Suprapubic skin (tissue), 4 donors: ENCODE data around the gene CCDC170. TPM values are rescaled to one million over a fixed set of nuclear protein-coding genes. Genes with fewer than 3 reads are reported as not detected.

Experiments used
- DNase-seq, 2 donors: peaks; one replicate each; pipeline ENCODE4 v3.0.0-alpha.2; 2019; ENCODE audit warnings: low spot score in 2 of 2
- H3K27ac ChIP-seq: fragments of 200-600 bp; sonication (generic); one replicate; pipeline ENCODE4 v1.5.1; 2019
- H3K27me3 ChIP-seq: fragments of 200-600 bp; sonication (generic); one replicate; pipeline ENCODE4 v1.5.1; 2019
- H3K36me3 ChIP-seq: fragments of 200-600 bp; sonication (generic); one replicate; pipeline ENCODE4 v1.5.1; 2019
- H3K4me1 ChIP-seq: fragments of 200-600 bp; sonication (generic); one replicate; pipeline ENCODE4 v1.5.1; 2019
- H3K4me3 ChIP-seq: fragments of 200-600 bp; sonication (generic); one replicate; pipeline ENCODE4 v1.5.1; 2019; ENCODE audit warnings: mild to moderate bottlenecking
- H3K9me3 ChIP-seq: fragments of 200-600 bp; sonication (generic); one replicate; pipeline ENCODE4 v1.5.1; 2019
- CTCF ChIP-seq, 2 donors: fragments of 200-600 bp in 1 of 2; fragments of 450-650 bp in 1 of 2; sonication (generic) in 1 of 2; IDR thresholded peaks; one replicate each; pipeline ENCODE4 v1.5.1; 2016 to 2019; ENCODE audit warnings: antibody characterized with exemption in 2 of 2, mild to moderate bottlenecking in 1 of 2, moderate library complexity in 1 of 2
- EP300 ChIP-seq: sonication (generic); formaldehyde crosslinking; IDR thresholded peaks from one replicate; pipeline ENCODE4 v1.6.1; 2017; ENCODE audit warnings: antibody characterized with exemption
- POLR2A ChIP-seq, 2 donors: fragments of 450-650 bp; IDR thresholded peaks; one replicate each; pipeline ENCODE4 v1.6.1; 2017; ENCODE audit warnings: antibody characterized with exemption in 2 of 2, mild to moderate bottlenecking in 2 of 2, moderate library complexity in 2 of 2
- POLR2AphosphoS5 ChIP-seq, 3 donors: sonication (generic); formaldehyde crosslinking; IDR thresholded peaks; one replicate each; pipeline ENCODE4 v1.6.1; 2017; ENCODE audit warnings: antibody characterized with exemption in 3 of 3
- WGBS: methylation state at CpG from one replicate; pipeline ENCODE4 v1.1.5; 2018; 5-methylcytosine and 5-hydroxymethylcytosine counted together
- total RNA-seq, 4 donors: library from RNA; depleted of rRNA; stranded (reverse); fragments of >200 nt; gene quantifications; one replicate each; pipeline ENCODE4 v1.1.0, GENCODE V29; 2016

Gene CCDC170
- total RNA-seq, 4 donors from 2014 or later: 0.16 to 0.89 (median 0.24) TPM

- 90% methylated on average over 3 of the region's 3 CpGs for WGBS
- no peaks in the 10 kb centered on the region for H3K36me3 ChIP-seq
- H3K9me3 ChIP-seq: no peaks in the 10 kb centered on the region
- no peak overlapping the region for H3K4me3 ChIP-seq
- H3K27ac ChIP-seq: no peak overlapping the region
- DNase-seq: no peak
- TF ChIP-seq POLR2AphosphoS5 (IDR thresholded peaks at IDR 0.05) (no peak), POLR2A (IDR thresholded peaks at IDR 0.05) (no peak), CTCF (IDR thresholded peaks at IDR 0.05) (no peak), EP300 (no peak)
- H3K4me1 ChIP-seq: no peaks in the 10 kb centered on the region
- no peaks in the 10 kb centered on the region for H3K27me3 ChIP-seq
Observed at GRCh38 chr6:151634336-151634720, 140.5 kb downstream of the CCDC170 start.

- H3K4me3 ChIP-seq: no peak overlapping the region
- TF ChIP-seq EP300 (no peak), POLR2A (IDR thresholded peaks at IDR 0.05) (no peak), CTCF (IDR thresholded peaks at IDR 0.05) (no peak), POLR2AphosphoS5 (IDR thresholded peaks at IDR 0.05) (no peak)
- no peaks in the 10 kb centered on the region for H3K36me3 ChIP-seq
- no peaks in the 10 kb centered on the region for H3K27me3 ChIP-seq
- 75% methylated on average over 3 of the region's 3 CpGs for WGBS
- H3K4me1 ChIP-seq: no peaks in the 10 kb centered on the region
- H3K27ac ChIP-seq: no peak overlapping the region
- no peaks in the 10 kb centered on the region for H3K9me3 ChIP-seq
- DNase-seq: no peak
Observed at GRCh38 chr6:151635741-151636140, 141.9 kb downstream of the CCDC170 start.

DNA sequence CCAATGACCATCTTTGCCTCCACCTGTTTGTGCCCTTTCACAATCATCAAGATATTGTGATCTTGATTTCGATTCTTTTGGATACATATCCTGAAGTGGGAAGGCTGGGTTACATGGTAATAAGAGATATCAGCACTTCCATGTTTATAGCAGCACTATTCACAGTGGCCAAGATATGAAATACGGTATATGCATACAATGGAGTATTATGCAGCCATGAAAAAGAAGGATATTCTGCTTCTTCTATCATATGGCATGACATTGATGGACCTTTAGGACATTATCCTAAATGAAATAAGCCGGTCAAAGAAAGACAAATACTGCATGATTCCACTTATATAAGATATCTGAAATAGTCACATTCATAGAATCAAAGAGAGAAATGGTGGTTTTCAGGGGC, 144.0 kb downstream of the CCDC170 start:
- Histone ChIP-seq H3K4me1 (no peaks in the 10 kb centered on the region), H3K36me3 (no peaks in the 10 kb centered on the region), H3K9me3 (no peaks in the 10 kb centered on the region), H3K27ac (no peak overlapping the region), H3K27me3 (no peaks in the 10 kb centered on the region), H3K4me3 (no peak overlapping the region)
- DNase-seq: no peak
- TF ChIP-seq POLR2AphosphoS5 (IDR thresholded peaks at IDR 0.05) (no peak), EP300 (no peak), POLR2A (IDR thresholded peaks at IDR 0.05) (no peak), CTCF (IDR thresholded peaks at IDR 0.05) (no peak)
- 96% methylated on average over 3 of the region's 3 CpGs for WGBS

GRCh38 chr6:151639750-151640149, 145.9 kb downstream of the CCDC170 start:
- H3K36me3 ChIP-seq: no peaks in the 10 kb centered on the region
- no peak for DNase-seq
- no peak overlapping the region for H3K27ac ChIP-seq
- H3K27me3 ChIP-seq: no peaks in the 10 kb centered on the region
- no peaks in the 10 kb centered on the region for H3K4me1 ChIP-seq
- no peak for TF ChIP-seq EP300
- H3K4me3 ChIP-seq: no peak overlapping the region
- WGBS: 85% methylated on average over 1 of the region's 1 CpG
- H3K9me3 ChIP-seq: no peaks in the 10 kb centered on the region

GRCh38 chr6:151641028-151641427, 147.2 kb downstream of the CCDC170 start:
- H3K36me3 ChIP-seq: no peaks in the 10 kb centered on the region
- H3K27me3 ChIP-seq: no peaks in the 10 kb centered on the region
- H3K9me3 ChIP-seq: no peaks in the 10 kb centered on the region
- no peak overlapping the region for H3K4me3 ChIP-seq
- DNase-seq: no peak
- no peak overlapping the region for H3K27ac ChIP-seq
- TF ChIP-seq POLR2AphosphoS5 (IDR thresholded peaks at IDR 0.05) (no peak), EP300 (no peak), POLR2A (IDR thresholded peaks at IDR 0.05) (no peak), CTCF (IDR thresholded peaks at IDR 0.05) (no peak)
- H3K4me1 ChIP-seq: no peaks in the 10 kb centered on the region
- 90% methylated on average over 3 of the region's 3 CpGs for WGBS

- 78% methylated on average over 12 of the region's 12 CpGs for WGBS
- no peak overlapping the region for H3K4me3 ChIP-seq
- no peak for TF ChIP-seq EP300
- no peak for TF ChIP-seq POLR2AphosphoS5 (IDR thresholded peaks at IDR 0.05)
- no peak for TF ChIP-seq POLR2A (IDR thresholded peaks at IDR 0.05)
- no peak for TF ChIP-seq CTCF (IDR thresholded peaks at IDR 0.05)
- H3K36me3 ChIP-seq: no peaks in the 10 kb centered on the region
- no peak for DNase-seq
- no peaks in the 10 kb centered on the region for H3K4me1 ChIP-seq
- H3K9me3 ChIP-seq: no peaks in the 10 kb centered on the region
- H3K27me3 ChIP-seq: no peaks in the 10 kb centered on the region
- H3K27ac ChIP-seq: no peak overlapping the region
Observed at GRCh38 chr6:151647976-151648639, 154.3 kb downstream of the CCDC170 start.
